GM12878 (cell line): Measurements from ENCODE around the gene VWA3B. TPM values are rescaled to one million over a fixed set of nuclear protein-coding genes. Genes with fewer than 3 reads are reported as not detected.

ENCODE experiments used
- ATAC-seq: fragments of 200-7000 bp; cut with Tn5 transposase; 3 replicates; pipeline ENCODE4 v1.9.1; 2020; ENCODE audit warnings: mild to moderate bottlenecking, moderate library complexity
- BruUV-seq: library from RNA; stranded (reverse); fragments of 400-500 nt; replicated peaks from 2 replicates; lab custom pipeline; 2021; lab: Mats Ljungman, UMichigan
- CTCF ChIA-PET: fragments of 300-600 bp; sonication (Branson Sonifier 250); formaldehyde crosslinking; extraction: SDS; loops from one replicate; lab custom pipeline; 2021; ENCODE audit warnings: inconsistent platforms; lab: Yijun Ruan, JAX
- POLR2A ChIA-PET: fragments of 350-600 bp; formaldehyde crosslinking; extraction: SDS; loops from one replicate; lab custom pipeline; 2021; ENCODE audit warnings: inconsistent platforms; lab: Charles Lee
- RAD21 ChIA-PET: fragments of 300-600 bp; sonication (Branson Sonifier 250); formaldehyde crosslinking; loops from one replicate; lab custom pipeline; 2023; ENCODE audit warnings: antibody characterized with exemption; ENCODE audit not compliant: unreplicated experiment; lab: Charles Lee
- SMC1A ChIA-PET: fragments of 300-600 bp; sonication (Branson Sonifier 250); formaldehyde crosslinking; loops from one replicate; lab custom pipeline; 2023; ENCODE audit not compliant: unreplicated experiment, uncharacterized antibody; lab: Charles Lee
- DNase-seq: peaks from one replicate; pipeline ENCODE4 v3.0.0-alpha.2; 2011; ENCODE audit warnings: low read depth, low spot score
- FAIRE-seq: peaks from 3 replicates; lab custom pipeline; 2011; peaks lifted over from hg19 to GRCh38; lab: Jason Lieb, UNC
- H2AFZ ChIP-seq: 2 replicates; pipeline ENCODE4 v1.6.0; 2011; ENCODE audit warnings: low read depth, low read length, control low read depth; ENCODE audit not compliant: control insufficient read depth
- H3K27ac ChIP-seq: 2 replicates; pipeline ENCODE4 v1.5.1; 2011; ENCODE audit warnings: control low read depth; ENCODE audit not compliant: control insufficient read depth, insufficient read depth
- H3K27me3 ChIP-seq, 2 experiments: replicated peaks in 1 of 2; 2 replicates each; pipeline versions ENCODE4 v1.6.0 to v1.6.1; 2011; ENCODE audit warnings: low read length in 1 of 2; ENCODE audit not compliant: control insufficient read depth in 2 of 2, insufficient read depth in 2 of 2
- H3K36me3 ChIP-seq, 2 experiments: 2 replicates each; pipeline ENCODE4 v1.5.1; 2011; ENCODE audit warnings: low read length in 1 of 2; ENCODE audit not compliant: control insufficient read depth in 2 of 2, insufficient read depth in 2 of 2
- H3K4me1 ChIP-seq: 2 replicates; pipeline ENCODE4 v1.6.1; 2011; ENCODE audit warnings: mild to moderate bottlenecking, low read length, moderate library complexity, mixed read lengths; ENCODE audit not compliant: control insufficient read depth, insufficient read depth
- H3K4me2 ChIP-seq: 2 replicates; pipeline ENCODE4 v1.6.0; 2011; ENCODE audit warnings: control low read depth; ENCODE audit not compliant: control insufficient read depth, insufficient read depth
- H3K4me3 ChIP-seq: fragments of 200-600 bp; sonication (generic); 2 replicates; pipeline ENCODE4 v1.5.1; 2016
- H3K79me2 ChIP-seq: 2 replicates; pipeline ENCODE4 v1.6.0; 2011; ENCODE audit warnings: low read length; ENCODE audit not compliant: control insufficient read depth, insufficient read depth
- H3K9ac ChIP-seq: 2 replicates; pipeline ENCODE4 v1.8.0; 2011; ENCODE audit warnings: low read length, control low read depth, mixed read lengths; ENCODE audit not compliant: control insufficient read depth, insufficient read depth
- H3K9me3 ChIP-seq: replicated peaks from 3 replicates; pipeline ENCODE4 v1.5.1; 2011; ENCODE audit warnings: mild to moderate bottlenecking, low read length; ENCODE audit not compliant: control insufficient read depth, insufficient read depth
- H4K20me1 ChIP-seq: 2 replicates; pipeline ENCODE4 v1.6.0; 2011; ENCODE audit not compliant: control insufficient read depth, insufficient read depth
- CBX5 ChIP-seq: sonication (generic); IDR thresholded peaks from 2 replicates; pipeline ENCODE4 v1.6.1; 2016; ENCODE audit warnings: low read depth, moderate library complexity, mild to moderate bottlenecking, inconsistent platforms
- CEBPB ChIP-seq, 2 experiments: fragments of 150-350 bp in 1 of 2; IDR thresholded peaks; 2 replicates each; pipeline ENCODE4 v1.6.1; 2012 to 2014; ENCODE audit warnings: low read depth in 2 of 2, low read length in 2 of 2, borderline replicate concordance in 1 of 2, inconsistent platforms in 1 of 2
- CREM ChIP-seq: IDR thresholded peaks from 2 replicates; pipeline ENCODE4 v1.6.1; 2014; ENCODE audit warnings: antibody characterized with exemption, low read depth
- DPF2 ChIP-seq: fragments of 450-650 bp; IDR thresholded peaks from 2 replicates; pipeline ENCODE4 v1.6.1; 2017; ENCODE audit warnings: mild to moderate bottlenecking
- ELK1 ChIP-seq: IDR thresholded peaks from 2 replicates; pipeline ENCODE4 v1.6.1; 2012; ENCODE audit warnings: low read depth, low read length, improper control_type of control experiment
- JUNB ChIP-seq: IDR thresholded peaks from 2 replicates; pipeline ENCODE4 v1.6.1; 2016; ENCODE audit warnings: antibody characterized with exemption, mild to moderate bottlenecking
- RAD51 ChIP-seq: fragments of 450-650 bp; IDR thresholded peaks from 2 replicates; pipeline ENCODE4 v1.6.1; 2016; ENCODE audit warnings: moderate library complexity, mild to moderate bottlenecking, inconsistent platforms
- SMC3 ChIP-seq: IDR thresholded peaks from 2 replicates; pipeline ENCODE4 v1.6.1; 2011; ENCODE audit warnings: low read length, improper control_type of control experiment, borderline replicate concordance
- WGBS: methylation state at CpG from one replicate; pipeline ENCODE4 v1.1.6; 2016; ENCODE audit warnings: low lambda C conversion rate; ENCODE audit not compliant: insufficient replicate concordance, insufficient coverage; ENCODE audit errors: missing lambda C conversion rate; 5-methylcytosine and 5-hydroxymethylcytosine counted together
- in situ Hi-C: fragments of 300-500 bp; cut with MboI; formaldehyde crosslinking; loops from 9 replicates; pipeline ENCODE4 v1.14.3; 2018; ENCODE audit warnings: mixed read lengths
- intact Hi-C: fragments of 100-400 bp; cut with micrococcal nuclease; formaldehyde crosslinking; loops from one replicate; pipeline ENCODE4 v1.14.2; 2022; ENCODE audit not compliant: unreplicated experiment
- polyA plus RNA-seq, 11 experiments: library from polyadenylated mRNA; depleted of rRNA in 4 of 11; unstranded in 6 of 11; stranded (reverse) in 5 of 11; fragments of >200 nt; fragmentation: Nextera tagmentation in 4 of 11; fragmentation: Illumina TruSeq in 1 of 11; extraction: Ambion mirVana in 4 of 11; extraction: Trizol in 1 of 11; gene quantifications; 1 replicate in 1 of 11; 2 replicates in 10 of 11; pipeline versions ENCODE4 v1.2.1 to v1.2.3, GENCODE V29; 2011 to 2016; ENCODE audit warnings: inconsistent platforms in 2 of 11, missing spikeins in 2 of 11, low read depth in 1 of 11
- total RNA-seq, 4 experiments: library from RNA; depleted of rRNA in 3 of 4; stranded (reverse); fragments of >200 nt in 3 of 4; fragmentation: Illumina TruSeq in 1 of 4; extraction: Trizol in 1 of 4; gene quantifications; 2 replicates each; pipeline versions ENCODE4 v1.2.1 to v1.2.3, GENCODE V29; 2013 to 2021

Gene VWA3B
- total and polyA plus RNA-seq, 10 of the 15 experiments (the other 5 are each of a cell fraction or from before 2014, with no cell fraction given), result 0.04 to 0.86 (median 0.19) TPM; not detected in 4

- no peaks in the 10 kb centered on the region; the same call in 2 of the 3 replicates for H3K9me3 ChIP-seq
- SMC1A ChIA-PET, result interaction anchor here (1.2 to 1.3 kb wide), 2 partner anchors 90 to 183 kb away, joined by 3 read pairs; no protein-coding TSS in a partner anchor
- no peak for DNase-seq
- in situ Hi-C loops (no loop called here), intact Hi-C loops (loop anchor here (5.0 kb wide), 1 partner anchor 284 kb away; no protein-coding TSS in a partner anchor)
- CTCF ChIA-PET, result interaction anchor here (0.7 to 1.0 kb wide), 3 partner anchors 69 to 293 kb away, joined by 3 to 4 read pairs (median 3); no protein-coding TSS in a partner anchor
- TF ChIP-seq RAD51, result no peak
- no peak for TF ChIP-seq ELK1
- TF ChIP-seq DPF2, result no peak
- no peak for TF ChIP-seq CREM
- no peak for TF ChIP-seq JUNB
- no peak for TF ChIP-seq CBX5
- no peak for TF ChIP-seq CEBPB (IDR thresholded peaks at IDR 0.05; ENCODE audit: borderline replicate concordance in 1 of 2, low read depth in 2 of 2, low read length in 2 of 2)
- TF ChIP-seq SMC3, result no peak
- H2AFZ ChIP-seq, result no peak overlapping the region
- no peak overlapping the region for H3K9ac ChIP-seq
- BruUV-seq, result no TSS peak
- H3K27me3 ChIP-seq, result no peaks in the 10 kb centered on the region
- H4K20me1 ChIP-seq, result no peaks in the 10 kb centered on the region
- no peaks in the 10 kb centered on the region for H3K79me2 ChIP-seq
- POLR2A ChIA-PET, result interaction anchor here (1.3 kb wide), 1 partner anchor 10 kb away, joined by 3 read pairs; no protein-coding TSS in a partner anchor
- H3K27ac ChIP-seq, result no peak overlapping the region
- peaks cover 13% of the 10 kb centered on the region for H3K4me1 ChIP-seq
- ATAC-seq, result no peak
- no peak overlapping the region for H3K4me3 ChIP-seq
- no peak for FAIRE-seq
- H3K36me3 ChIP-seq, result no peaks in the 10 kb centered on the region
- 77% methylated on average over 8 of the region's 8 CpGs for WGBS
- RAD21 ChIA-PET, result no interaction called here
- no peak overlapping the region for H3K4me2 ChIP-seq
These were observed 4.0 kb downstream of the VWA3B start for GRCh38 chr2:98090951-98091350.
